Gastrocnemius medialis (tissue), 4 donors: ENCODE measurements around the gene TMEM255B. TPM values are rescaled to one million over a fixed set of nuclear protein-coding genes. Genes with fewer than 3 reads are reported as not detected.

Experiments used
- ATAC-seq, 2 donors: fragments of 150-250 bp; one replicate each; pipeline ENCODE4 v1.9.1; 2016
- DNase-seq, 2 donors: peaks; one replicate each; pipeline ENCODE4 v3.0.0-alpha.2; 2019
- H3K27ac ChIP-seq, 4 donors: fragments of 200-600 bp; sonication (generic); 1 replicate in 1 of 4; 2 replicates in 3 of 4; pipeline ENCODE4 v1.5.1; 2016 to 2018; ENCODE audit warnings: mild to moderate bottlenecking in 2 of 4, moderate library complexity in 1 of 4
- H3K27me3 ChIP-seq, 3 donors: fragments of 200-600 bp; sonication (generic) in 2 of 3; 1 replicate in 1 of 3; 2 replicates in 2 of 3; pipeline versions ENCODE4 v1.5.1 to v1.6.0; 2016 to 2019; ENCODE audit warnings: mild to moderate bottlenecking in 1 of 3, moderate library complexity in 1 of 3
- H3K36me3 ChIP-seq, 2 donors: fragments of 200-600 bp; sonication (generic) in 1 of 2; one replicate each; pipeline ENCODE4 v1.5.1; 2017 to 2018
- H3K4me1 ChIP-seq, 2 donors: fragments of 200-600 bp; sonication (generic) in 1 of 2; one replicate each; pipeline ENCODE4 v1.5.1; 2016 to 2017; ENCODE audit warnings: mild to moderate bottlenecking in 2 of 2
- H3K4me3 ChIP-seq, 4 donors: fragments of 200-600 bp; sonication (generic) in 3 of 4; 1 replicate in 1 of 4; 2 replicates in 3 of 4; pipeline ENCODE4 v1.5.1; 2016 to 2019; ENCODE audit warnings: mild to moderate bottlenecking in 2 of 4
- H3K9me3 ChIP-seq, 3 donors: fragments of 200-600 bp; sonication (generic) in 2 of 3; 1 replicate in 1 of 3; 2 replicates in 2 of 3; pipeline ENCODE4 v1.5.1; 2016 to 2019
- POLR2A ChIP-seq, 2 donors: fragments of 450-650 bp; IDR thresholded peaks; one replicate each; pipeline ENCODE4 v1.6.1; 2017; ENCODE audit warnings: antibody characterized with exemption in 2 of 2, mild to moderate bottlenecking in 2 of 2, moderate library complexity in 2 of 2
- in situ Hi-C, 4 donors: fragments of 200-750 bp; cut with MboI; loops; one replicate each; pipeline versions ENCODE4 v1.15.0 to v1.8.0; 2017; ENCODE audit warnings: low sequenced_read_pairs in 4 of 4
- intact Hi-C: fragments of 100-400 bp; cut with DNase I; formaldehyde crosslinking; loops from one replicate; pipeline ENCODE4 v1.15.1; 2023; ENCODE audit warnings: low total_unique reads
- total RNA-seq, 4 donors: library from RNA; depleted of rRNA; stranded (reverse); fragments of >200 nt; gene quantifications; one replicate each; pipeline versions ENCODE4 v1.1.0 to v1.2.3, GENCODE V29; 2016
- TF ChIP-seq, protein P1 (sequence below), 5 experiments: fragments of 450-650 bp in 3 of 5; fragments of 200-600 bp in 2 of 5; sonication (generic) in 2 of 5; IDR thresholded peaks in 4 of 5; conservative IDR thresholded peaks in 1 of 5; 1 replicate in 4 of 5; 2 replicates in 1 of 5; pipeline ENCODE4 v1.5.1; 2016 to 2019; ENCODE audit warnings: antibody characterized with exemption in 5 of 5, mild to moderate bottlenecking in 3 of 5, moderate library complexity in 3 of 5

The TMEM255B gene
- total RNA-seq, 4 donors from 2014 or later = 0.36 to 1.8 (median 0.59) TPM

DNA sequence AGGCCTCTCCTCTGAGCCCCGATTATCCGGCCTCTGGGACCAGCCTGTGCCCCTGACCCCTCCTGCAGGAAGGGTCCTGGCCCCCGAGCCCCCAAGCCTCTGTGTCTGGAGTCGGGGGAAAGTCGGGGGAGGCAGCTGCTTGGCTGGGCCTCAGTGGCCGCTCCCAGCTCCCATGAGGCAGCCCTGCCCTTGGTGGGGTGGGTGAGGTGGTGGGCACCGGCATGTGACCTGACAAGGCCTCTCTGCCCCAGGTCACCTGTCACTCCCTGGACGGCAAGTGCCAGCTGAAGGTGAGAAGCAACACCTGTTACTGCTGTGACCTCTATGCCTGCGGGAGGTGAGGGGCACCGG is 41.5 kb downstream of the TMEM255B start:
- in situ Hi-C loops (no loop called here), intact Hi-C loops (no loop called here)
- H3K27ac ChIP-seq = no peak overlapping the region
- no peaks in the 10 kb centered on the region for H3K9me3 ChIP-seq
- DNase-seq (no peak), ATAC-seq (no peak)
- H3K27me3 ChIP-seq = no peaks in the 10 kb centered on the region
- no peak for TF ChIP-seq POLR2A (IDR thresholded peaks at IDR 0.05)
- TF ChIP-seq, protein P1, sequence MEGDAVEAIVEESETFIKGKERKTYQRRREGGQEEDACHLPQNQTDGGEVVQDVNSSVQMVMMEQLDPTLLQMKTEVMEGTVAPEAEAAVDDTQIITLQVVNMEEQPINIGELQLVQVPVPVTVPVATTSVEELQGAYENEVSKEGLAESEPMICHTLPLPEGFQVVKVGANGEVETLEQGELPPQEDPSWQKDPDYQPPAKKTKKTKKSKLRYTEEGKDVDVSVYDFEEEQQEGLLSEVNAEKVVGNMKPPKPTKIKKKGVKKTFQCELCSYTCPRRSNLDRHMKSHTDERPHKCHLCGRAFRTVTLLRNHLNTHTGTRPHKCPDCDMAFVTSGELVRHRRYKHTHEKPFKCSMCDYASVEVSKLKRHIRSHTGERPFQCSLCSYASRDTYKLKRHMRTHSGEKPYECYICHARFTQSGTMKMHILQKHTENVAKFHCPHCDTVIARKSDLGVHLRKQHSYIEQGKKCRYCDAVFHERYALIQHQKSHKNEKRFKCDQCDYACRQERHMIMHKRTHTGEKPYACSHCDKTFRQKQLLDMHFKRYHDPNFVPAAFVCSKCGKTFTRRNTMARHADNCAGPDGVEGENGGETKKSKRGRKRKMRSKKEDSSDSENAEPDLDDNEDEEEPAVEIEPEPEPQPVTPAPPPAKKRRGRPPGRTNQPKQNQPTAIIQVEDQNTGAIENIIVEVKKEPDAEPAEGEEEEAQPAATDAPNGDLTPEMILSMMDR (IDR thresholded peaks at IDR 0.05 in 4 of 5, conservative IDR thresholded peaks at IDR 0.05 in 1 of 5) = no peak
- no peaks in the 10 kb centered on the region for H3K4me1 ChIP-seq
- H3K36me3 ChIP-seq = no peaks in the 10 kb centered on the region
- H3K4me3 ChIP-seq = no peak overlapping the region

DNA sequence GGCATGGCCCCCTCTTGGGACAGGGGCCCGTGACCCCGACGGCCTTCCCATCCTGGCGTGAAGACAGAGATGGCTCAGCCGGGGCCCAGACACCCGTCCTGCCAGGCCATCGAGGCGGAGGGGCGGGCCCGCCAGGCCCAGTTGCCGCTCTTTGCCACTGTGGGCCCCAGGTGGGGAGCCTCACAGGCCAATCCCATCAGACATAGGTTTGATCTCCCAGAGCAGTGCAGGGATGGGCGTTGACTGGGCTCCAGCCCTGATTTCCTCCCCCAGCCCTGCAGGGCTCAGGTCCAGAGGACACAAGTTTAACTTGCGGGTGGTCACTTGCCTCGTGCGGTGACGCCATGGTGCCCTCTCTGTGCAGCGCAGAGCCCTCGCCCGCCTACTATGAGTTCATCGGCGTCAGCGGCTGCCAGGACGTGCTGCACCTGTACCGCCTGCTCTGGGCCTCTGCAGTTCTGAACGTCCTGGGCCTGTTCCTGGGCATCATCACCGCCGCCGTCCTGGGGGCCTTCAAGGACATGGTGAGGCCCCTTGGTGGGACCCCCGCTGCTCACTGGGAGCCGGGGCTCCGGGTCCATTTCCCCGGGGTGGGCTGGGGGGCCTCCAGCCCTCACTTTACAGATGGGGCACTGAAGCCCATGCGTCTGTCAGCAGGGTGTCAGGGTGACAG is 42.4 kb downstream of the TMEM255B start:
- TF ChIP-seq, protein P1 (IDR thresholded peaks at IDR 0.05 in 4 of 5, conservative IDR thresholded peaks at IDR 0.05 in 1 of 5) = no peak
- in situ Hi-C loops = no loop called here
- ATAC-seq = no peak
- H3K36me3 ChIP-seq = no peaks in the 10 kb centered on the region
- no peaks in the 10 kb centered on the region for H3K9me3 ChIP-seq
- H3K27me3 ChIP-seq = no peaks in the 10 kb centered on the region
- H3K27ac ChIP-seq = no peak overlapping the region
- H3K4me3 ChIP-seq = no peak overlapping the region
- no peaks in the 10 kb centered on the region for H3K4me1 ChIP-seq
- no peak for DNase-seq
- intact Hi-C loops = no loop called here

DNA sequence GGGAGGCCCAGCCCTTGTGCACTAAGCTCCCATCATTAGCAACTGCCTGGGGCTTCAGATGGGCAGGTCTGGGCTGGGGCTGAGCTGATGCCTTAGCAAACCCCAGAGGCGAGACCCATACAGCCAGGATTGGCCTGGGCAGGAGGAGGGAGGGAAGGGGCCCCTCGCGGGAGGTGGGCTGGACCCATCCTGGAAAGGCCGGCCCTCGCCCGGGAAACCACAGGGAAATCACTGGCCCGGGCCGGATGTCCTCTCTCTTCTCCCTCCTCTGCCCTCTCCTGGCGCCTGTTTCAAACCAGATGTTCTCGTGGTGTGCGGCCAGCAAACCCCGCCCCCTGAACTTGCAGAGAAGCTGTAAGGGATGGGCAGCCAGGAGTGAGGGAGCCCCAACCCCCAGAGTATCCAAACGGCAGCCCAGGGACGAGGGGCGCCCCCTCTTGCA is 43.1 kb downstream of the TMEM255B start:
- TF ChIP-seq, protein P1 (IDR thresholded peaks at IDR 0.05 in 4 of 5, conservative IDR thresholded peaks at IDR 0.05 in 1 of 5) = no peak
- no peak for TF ChIP-seq POLR2A (IDR thresholded peaks at IDR 0.05)
- no peaks in the 10 kb centered on the region for H3K36me3 ChIP-seq
- H3K27ac ChIP-seq = no peak overlapping the region
- in situ Hi-C loops (no loop called here), intact Hi-C loops (no loop called here)
- no peak overlapping the region for H3K4me3 ChIP-seq
- H3K4me1 ChIP-seq = no peaks in the 10 kb centered on the region
- no peak for DNase-seq
- no peaks in the 10 kb centered on the region for H3K27me3 ChIP-seq
- ATAC-seq = no peak
- H3K9me3 ChIP-seq = no peaks in the 10 kb centered on the region

DNA sequence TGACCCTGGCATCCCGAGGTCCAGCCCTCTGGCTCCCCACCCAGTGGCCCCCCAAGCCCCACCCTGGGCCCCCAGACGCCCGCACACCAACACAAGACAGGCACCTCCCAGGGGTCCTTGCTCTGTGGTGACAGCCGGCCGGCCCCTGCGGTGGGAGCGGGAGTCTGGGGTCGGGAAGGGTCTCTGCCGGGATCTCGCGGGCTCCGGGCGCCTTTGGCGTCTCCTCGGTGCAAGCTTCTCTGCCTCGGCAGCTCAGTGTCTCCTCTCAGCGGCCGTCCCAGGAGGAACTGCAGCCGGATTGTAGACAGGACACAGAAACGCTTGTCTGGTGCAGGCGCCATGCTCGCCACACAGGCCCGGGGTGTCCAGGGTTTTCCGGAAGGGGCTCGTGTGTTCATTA is 43.7 kb downstream of the TMEM255B start:
- Histone ChIP-seq H3K4me1 (no peaks in the 10 kb centered on the region), H3K4me3 (no peak overlapping the region), H3K27me3 (no peaks in the 10 kb centered on the region), H3K9me3 (no peaks in the 10 kb centered on the region), H3K36me3 (no peaks in the 10 kb centered on the region), H3K27ac (no peak overlapping the region)
- in situ Hi-C loops = no loop called here
- ATAC-seq (no peak), DNase-seq (no peak)
- TF ChIP-seq, protein P1 (IDR thresholded peaks at IDR 0.05 in 4 of 5, conservative IDR thresholded peaks at IDR 0.05 in 1 of 5) = no peak
- TF ChIP-seq POLR2A (IDR thresholded peaks at IDR 0.05) = no peak
- intact Hi-C loops = no loop called here
